ENCODE measurements around the gene DUSP2.

Gene DUSP2

GRCh38 chr2:96098900-96099590, 46.2 kb downstream of the DUSP2 start:
- DNase-seq = no peak

- DNase-seq = no peak
These were observed 47.1 kb downstream of the DUSP2 start for GRCh38 chr2:96097951-96098823.

GRCh38 chr2:96097441-96097840, 47.8 kb downstream of the DUSP2 start:
- DNase-seq = no peak

GRCh38 chr2:96095116-96095636, 50.1 kb downstream of the DUSP2 start:
- no peak for DNase-seq

GRCh38 chr2:96093528-96093927, 51.7 kb downstream of the DUSP2 start:
- no peak for DNase-seq

Measured in suppressor macrophage treated with lipopolysaccharide for 4 hours (primary cell).